BLaER1 (cell line): ENCODE results near the gene ZNF850.
"Not testable (repeated sequence)": the region's sequence is repeated elsewhere in the genome, so short reads cannot be mapped to it uniquely, and the experiment has no call there.

Experiments used
- H3K27ac ChIP-seq: shearing (Covaris generic); formaldehyde crosslinking; 2 replicates; pipeline ENCODE4 v1.8.1; 2022
- H3K27me3 ChIP-seq: shearing (Covaris generic); formaldehyde crosslinking; 2 replicates; pipeline ENCODE4 v1.8.1; 2022
- H3K36me3 ChIP-seq: shearing (Covaris generic); formaldehyde crosslinking; 2 replicates; pipeline ENCODE4 v1.8.1; 2022
- H3K4me1 ChIP-seq: shearing (Covaris generic); formaldehyde crosslinking; 2 replicates; pipeline ENCODE4 v1.8.1; 2022
- H3K4me2 ChIP-seq: shearing (Covaris generic); formaldehyde crosslinking; 2 replicates; pipeline ENCODE4 v1.8.1; 2022
- H3K4me3 ChIP-seq: shearing (Covaris generic); formaldehyde crosslinking; 2 replicates; pipeline ENCODE4 v1.8.1; 2022
- H3K9ac ChIP-seq: shearing (Covaris generic); formaldehyde crosslinking; 2 replicates; pipeline ENCODE4 v1.8.1; 2022
- H3K9me3 ChIP-seq: shearing (Covaris generic); formaldehyde crosslinking; 2 replicates; pipeline ENCODE4 v1.8.1; 2022
- H4K20me1 ChIP-seq: shearing (Covaris generic); formaldehyde crosslinking; 2 replicates; pipeline ENCODE4 v1.8.1; 2022
- Cebpa-rat ChIP-seq: shearing (Covaris generic); IDR thresholded peaks from 2 replicates; pipeline ENCODE4 v1.8.1; 2022

The ZNF850 gene

GRCh38 chr19:36771261-36772231 lies 1.1 kb downstream of the ZNF850 start:
- Histone ChIP-seq H3K36me3 (peaks cover 49% of the 10 kb centered on the region), H3K4me1 (peaks cover 10% of the 10 kb centered on the region), H4K20me1 (no peaks in the 10 kb centered on the region), H3K4me2 (peak overlapping the region; percentile 84), H3K27me3 (no peaks in the 10 kb centered on the region), H3K4me3 (peak overlapping the region; percentile 84), H3K9me3 (peaks cover 71% of the 10 kb centered on the region), H3K9ac (peak overlapping the region; percentile 83), H3K27ac (peak overlapping the region; percentile 87)
- no peak for TF ChIP-seq Cebpa-rat

GRCh38 chr19:36750066-36750691 lies 22.4 kb downstream of the ZNF850 start:
- H3K9me3 ChIP-seq: peaks cover 100% of the 10 kb centered on the region
- H3K36me3 ChIP-seq: peaks cover 100% of the 10 kb centered on the region
- no peaks in the 10 kb centered on the region for H4K20me1 ChIP-seq
- TF ChIP-seq Cebpa-rat: no peak
- no peak overlapping the region for H3K27ac ChIP-seq
- H3K4me2 ChIP-seq: no peak overlapping the region
- no peak overlapping the region for H3K9ac ChIP-seq
- no peaks in the 10 kb centered on the region; the same call in 1 of the 2 replicates for H3K27me3 ChIP-seq
- peak overlapping the region; percentile 38 for H3K4me3 ChIP-seq
- no peaks in the 10 kb centered on the region for H3K4me1 ChIP-seq

GRCh38 chr19:36749613-36750012 lies 23.0 kb downstream of the ZNF850 start:
- Histone ChIP-seq H3K9me3 (peaks cover 100% of the 10 kb centered on the region), H3K36me3 (peaks cover 100% of the 10 kb centered on the region), H3K4me3 (peak overlapping the region; percentile 38)
- H3K4me2 ChIP-seq, H3K27ac ChIP-seq, H3K27me3 ChIP-seq, H4K20me1 ChIP-seq, H3K4me1 ChIP-seq, H3K9ac ChIP-seq: not testable (repeated sequence)

GRCh38 chr19:36748431-36749275 lies 24.0 kb downstream of the ZNF850 start:
- no peak overlapping the region for H3K4me2 ChIP-seq
- no peak overlapping the region for H3K9ac ChIP-seq
- no peak overlapping the region for H3K27ac ChIP-seq
- no peak for TF ChIP-seq Cebpa-rat
- peak overlapping the region; percentile 38 for H3K4me3 ChIP-seq
- H3K4me1 ChIP-seq: no peaks in the 10 kb centered on the region
- peaks cover 100% of the 10 kb centered on the region for H3K9me3 ChIP-seq
- H4K20me1 ChIP-seq: no peaks in the 10 kb centered on the region
- peaks cover 100% of the 10 kb centered on the region for H3K36me3 ChIP-seq
- no peaks in the 10 kb centered on the region; the same call in 1 of the 2 replicates for H3K27me3 ChIP-seq

GRCh38 chr19:36747750-36748149 lies 24.9 kb downstream of the ZNF850 start:
- TF ChIP-seq Cebpa-rat: no peak
- H3K9ac ChIP-seq: no peak overlapping the region
- H3K27ac ChIP-seq: no peak overlapping the region
- H3K4me1 ChIP-seq: no peaks in the 10 kb centered on the region
- peak overlapping the region; percentile 38 for H3K4me3 ChIP-seq
- peaks cover 100% of the 10 kb centered on the region for H3K9me3 ChIP-seq
- peaks cover 97% of the 10 kb centered on the region for H3K36me3 ChIP-seq
- H3K27me3 ChIP-seq: no peaks in the 10 kb centered on the region; the same call in 1 of the 2 replicates
- H3K4me2 ChIP-seq: no peak overlapping the region
- no peaks in the 10 kb centered on the region for H4K20me1 ChIP-seq

GRCh38 chr19:36745870-36746269 lies 26.7 kb downstream of the ZNF850 start:
- Histone ChIP-seq H3K4me3 (peak overlapping the region; percentile 44), H3K4me1 (no peaks in the 10 kb centered on the region), H3K9me3 (peaks cover 99% of the 10 kb centered on the region), H3K36me3 (peaks cover 92% of the 10 kb centered on the region), H3K27me3 (no peaks in the 10 kb centered on the region; the same call in 1 of the 2 replicates), H4K20me1 (no peaks in the 10 kb centered on the region), H3K9ac (no peak overlapping the region), H3K27ac (no peak overlapping the region), H3K4me2 (no peak overlapping the region)
- TF ChIP-seq Cebpa-rat: no peak

- not testable (repeated sequence) for H3K4me3 ChIP-seq, H3K4me2 ChIP-seq, H3K27me3 ChIP-seq, H3K9ac ChIP-seq, H3K27ac ChIP-seq, H4K20me1 ChIP-seq, H3K4me1 ChIP-seq
- peaks cover 78% of the 10 kb centered on the region for H3K36me3 ChIP-seq
- H3K9me3 ChIP-seq: peaks cover 99% of the 10 kb centered on the region
Measured at GRCh38 chr19:36736166-36736565, 36.4 kb downstream of the ZNF850 start.

- Histone ChIP-seq H3K4me3 (peak overlapping the region; percentile 48), H3K4me2 (no peak overlapping the region), H3K36me3 (peaks cover 99% of the 10 kb centered on the region), H3K27ac (no peak overlapping the region), H3K27me3 (no peaks in the 10 kb centered on the region), H3K9ac (no peak overlapping the region), H4K20me1 (no peaks in the 10 kb centered on the region), H3K4me1 (no peaks in the 10 kb centered on the region), H3K9me3 (peaks cover 98% of the 10 kb centered on the region)
- no peak for TF ChIP-seq Cebpa-rat
Measured at GRCh38 chr19:36719687-36720556, 52.7 kb downstream of the ZNF850 start.

GRCh38 chr19:36709423-36709822 lies 63.2 kb downstream of the ZNF850 start:
- peaks cover 100% of the 10 kb centered on the region for H3K9me3 ChIP-seq

More at GRCh38 chr19:36709423-36709822, 63.2 kb downstream of the ZNF850 start:
- H3K36me3 ChIP-seq: peaks cover 98% of the 10 kb centered on the region
- no peaks in the 10 kb centered on the region for H3K4me1 ChIP-seq
- H3K27me3 ChIP-seq: peaks cover 3% of the 10 kb centered on the region; the same call in 1 of the 2 replicates
- no peak overlapping the region for H3K27ac ChIP-seq
- H3K4me2 ChIP-seq: no peak overlapping the region
- TF ChIP-seq Cebpa-rat: no peak
- H4K20me1 ChIP-seq: no peaks in the 10 kb centered on the region
- H3K9ac ChIP-seq: no peak overlapping the region
- H3K4me3 ChIP-seq: no peak overlapping the region
